B cell (primary cell): ENCODE data around the gene NT5C.

Experiments used
- EZH2 ChIP-seq: IDR thresholded peaks from 2 replicates; pipeline ENCODE4 v1.6.1; 2012; ENCODE audit warnings: borderline replicate concordance, low read depth, mild to moderate bottlenecking, moderate library complexity, low read length; ENCODE audit not compliant: insufficient read depth, poor library complexity, severe bottlenecking
- TF ChIP-seq, protein P1 (sequence below): fragments of 200-600 bp; IDR thresholded peaks from one replicate; pipeline ENCODE4 v1.8.0; 2022; ENCODE audit warnings: antibody characterized with exemption, mild to moderate bottlenecking

- TF ChIP-seq, protein P1, sequence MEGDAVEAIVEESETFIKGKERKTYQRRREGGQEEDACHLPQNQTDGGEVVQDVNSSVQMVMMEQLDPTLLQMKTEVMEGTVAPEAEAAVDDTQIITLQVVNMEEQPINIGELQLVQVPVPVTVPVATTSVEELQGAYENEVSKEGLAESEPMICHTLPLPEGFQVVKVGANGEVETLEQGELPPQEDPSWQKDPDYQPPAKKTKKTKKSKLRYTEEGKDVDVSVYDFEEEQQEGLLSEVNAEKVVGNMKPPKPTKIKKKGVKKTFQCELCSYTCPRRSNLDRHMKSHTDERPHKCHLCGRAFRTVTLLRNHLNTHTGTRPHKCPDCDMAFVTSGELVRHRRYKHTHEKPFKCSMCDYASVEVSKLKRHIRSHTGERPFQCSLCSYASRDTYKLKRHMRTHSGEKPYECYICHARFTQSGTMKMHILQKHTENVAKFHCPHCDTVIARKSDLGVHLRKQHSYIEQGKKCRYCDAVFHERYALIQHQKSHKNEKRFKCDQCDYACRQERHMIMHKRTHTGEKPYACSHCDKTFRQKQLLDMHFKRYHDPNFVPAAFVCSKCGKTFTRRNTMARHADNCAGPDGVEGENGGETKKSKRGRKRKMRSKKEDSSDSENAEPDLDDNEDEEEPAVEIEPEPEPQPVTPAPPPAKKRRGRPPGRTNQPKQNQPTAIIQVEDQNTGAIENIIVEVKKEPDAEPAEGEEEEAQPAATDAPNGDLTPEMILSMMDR, result no peak
- TF ChIP-seq EZH2, result no peak
These were observed 22.9 kb upstream of the NT5C start, which contains the start of gene JPT1 for GRCh38 chr17:75154195-75155106.
